Liver (tissue), 9 donors: ENCODE data around the gene TPPP. TPM values are rescaled to one million over a fixed set of nuclear protein-coding genes. Genes with fewer than 3 reads are reported as not detected.
A peak's percentile ranks its signal among the peaks of the same experiment; 100 is the strongest.

ENCODE experiments used
- DNase-seq: peaks from one replicate; pipeline ENCODE4 v3.0.0-alpha.2; 2017; ENCODE audit warnings: low spot score
- H3K27ac ChIP-seq, 2 donors: one replicate each; pipeline ENCODE4 v1.7.0; 2013; ENCODE audit warnings: inconsistent platforms in 2 of 2, low read length in 2 of 2, control low read depth in 1 of 2, low read depth in 1 of 2, mild to moderate bottlenecking in 1 of 2
- H3K27me3 ChIP-seq, 4 donors: one replicate each; pipeline versions ENCODE4 v1.6.1 to v1.7.0; 2013; ENCODE audit warnings: low read length in 3 of 4, inconsistent platforms in 1 of 4, mild to moderate bottlenecking in 1 of 4, moderate library complexity in 1 of 4; ENCODE audit not compliant: control insufficient read depth in 4 of 4, insufficient read depth in 4 of 4
- H3K36me3 ChIP-seq, 4 donors: one replicate each; pipeline versions ENCODE4 v1.6.1 to v1.7.0; 2013; ENCODE audit warnings: low read length in 3 of 4, mild to moderate bottlenecking in 3 of 4, low read depth in 1 of 4, moderate library complexity in 1 of 4; ENCODE audit not compliant: control insufficient read depth in 4 of 4, insufficient read depth in 3 of 4
- H3K4me1 ChIP-seq, 4 donors: one replicate each; pipeline versions ENCODE4 v1.6.1 to v1.7.0; 2013; ENCODE audit warnings: low read length in 3 of 4, mild to moderate bottlenecking in 3 of 4, moderate library complexity in 1 of 4; ENCODE audit not compliant: control insufficient read depth in 4 of 4, insufficient read depth in 4 of 4
- H3K4me3 ChIP-seq, 3 donors: one replicate each; pipeline versions ENCODE4 v1.6.1 to v1.7.0; 2013; ENCODE audit warnings: low read length in 3 of 3, control low read depth in 1 of 3, low read depth in 1 of 3, mild to moderate bottlenecking in 1 of 3
- H3K9ac ChIP-seq, 2 donors: one replicate each; pipeline ENCODE4 v1.7.0; 2013; ENCODE audit warnings: low read length in 2 of 2, mild to moderate bottlenecking in 2 of 2, moderate library complexity in 2 of 2, control low read depth in 1 of 2, low read depth in 1 of 2
- H3K9me3 ChIP-seq, 4 donors: one replicate each; pipeline versions ENCODE4 v1.6.1 to v1.7.0; 2013; ENCODE audit warnings: low read length in 3 of 4; ENCODE audit not compliant: control insufficient read depth in 4 of 4
- ATF3 ChIP-seq: IDR thresholded peaks from 2 replicates; pipeline ENCODE4 v1.6.1; 2016; ENCODE audit warnings: antibody characterized with exemption
- CTCF ChIP-seq: fragments of 150-350 bp; IDR thresholded peaks from 2 replicates; pipeline ENCODE4 v1.5.1; 2017; ENCODE audit warnings: improper control_type of control experiment, low read depth, low read length; ENCODE audit not compliant: missing input control
- EGR1 ChIP-seq, 2 donors: IDR thresholded peaks; 2 replicates each; pipeline ENCODE4 v1.6.1; 2016 to 2018; ENCODE audit warnings: antibody characterized with exemption in 2 of 2, low read depth in 2 of 2
- FOXA2 ChIP-seq: IDR thresholded peaks from 2 replicates; pipeline ENCODE4 v1.6.1; 2016; ENCODE audit warnings: antibody characterized with exemption
- HNF4A ChIP-seq, 2 donors: conservative IDR thresholded peaks; 2 replicates each; pipeline ENCODE4 v1.6.1; 2016; ENCODE audit warnings: antibody characterized with exemption in 2 of 2, mild to moderate bottlenecking in 2 of 2
- HNF4G ChIP-seq: IDR thresholded peaks from 2 replicates; pipeline ENCODE4 v1.6.1; 2016; ENCODE audit warnings: antibody characterized with exemption
- RAD21 ChIP-seq, 2 donors: IDR thresholded peaks; 2 replicates each; pipeline ENCODE4 v1.6.1; 2016; ENCODE audit warnings: antibody characterized with exemption in 2 of 2, mild to moderate bottlenecking in 2 of 2
- REST ChIP-seq: IDR thresholded peaks from 2 replicates; pipeline ENCODE4 v1.6.1; 2016; ENCODE audit warnings: antibody characterized with exemption, mild to moderate bottlenecking
- SP1 ChIP-seq: IDR thresholded peaks from 2 replicates; pipeline ENCODE4 v1.6.1; 2018; ENCODE audit warnings: antibody characterized with exemption, mild to moderate bottlenecking
- ZBTB33 ChIP-seq: IDR thresholded peaks from 2 replicates; pipeline ENCODE4 v1.6.1; 2016; ENCODE audit warnings: antibody characterized with exemption
- WGBS: extraction: QIAGEN DNeasy Blood & Tissue Kit; methylation state at CpG from one replicate; pipeline ENCODE4 v1.1.7; 2013; 5-methylcytosine and 5-hydroxymethylcytosine counted together
- polyA plus RNA-seq, 2 donors: library from polyadenylated mRNA; stranded (reverse) in 1 of 2; unstranded in 1 of 2; fragments of 200-250 nt in 1 of 2; fragments of >200 nt in 1 of 2; fragmentation: Nextera tagmentation in 1 of 2; extraction: Ambion mirVana in 1 of 2; gene quantifications; one replicate each; pipeline versions ENCODE4 v1.2.1 to v1.2.3, GENCODE V29; 2013 to 2015
- total RNA-seq, 2 donors: library from RNA; depleted of rRNA; stranded (reverse); fragments of >200 nt; gene quantifications; one replicate each; pipeline ENCODE4 v1.2.3, GENCODE V29; 2014
- donor health status: healthy.
- donor health status: healthy.
- donor health status: healthy.
- donor health status: healthy.
- donor health status: healthy.

Gene TPPP
- total and polyA plus RNA-seq, 4 donors: 0.61 to 2.1 (median 0.80) TPM

- H3K4me3 ChIP-seq: no peak overlapping the region
- TF ChIP-seq SP1 (no peak), ATF3 (no peak), HNF4A (conservative IDR thresholded peaks at IDR 0.05) (no peak), FOXA2 (no peak)
- H3K4me1 ChIP-seq: peaks cover 21 to 34% (median 29%) of the 10 kb centered on the region in 4 donors
- no peaks in the 10 kb centered on the region for H3K36me3 ChIP-seq
- DNase-seq: peak; percentile 28
- 92% methylated on average over 44 of the region's 44 CpGs for WGBS
- no peak overlapping the region for H3K9ac ChIP-seq
- no peak overlapping the region for H3K27ac ChIP-seq
- no peaks in the 10 kb centered on the region for H3K9me3 ChIP-seq
- no peaks in the 10 kb centered on the region for H3K27me3 ChIP-seq
Measured at GRCh38 chr5:677131-678101, 15.7 kb downstream of the TPPP start.

- Histone ChIP-seq H3K27me3 (no peaks in the 10 kb centered on the region), H3K4me3 (no peak overlapping the region), H3K27ac (no peak overlapping the region), H3K36me3 (no peaks in the 10 kb centered on the region), H3K9ac (no peak overlapping the region), H3K4me1 (peaks cover 28 to 41% (median 37%) of the 10 kb centered on the region in 4 donors), H3K9me3 (no peaks in the 10 kb centered on the region)
- no peak for DNase-seq
- TF ChIP-seq ZBTB33: no peak
- no peak for TF ChIP-seq REST
- TF ChIP-seq HNF4G: no peak
- TF ChIP-seq RAD21 (IDR thresholded peaks at IDR 0.05): no peak
- no peak for TF ChIP-seq CTCF
- TF ChIP-seq FOXA2: no peak
- no peak for TF ChIP-seq SP1
- TF ChIP-seq ATF3: no peak
- TF ChIP-seq EGR1 (IDR thresholded peaks at IDR 0.05; ENCODE audit: low read depth in 2 of 2): no peak
- 95% methylated on average over 48 of the region's 48 CpGs for WGBS
Measured at GRCh38 chr5:676699-677076, 16.5 kb downstream of the TPPP start.
